Measurements from ENCODE around the gene HOXC9. TPM values are rescaled to one million over a fixed set of nuclear protein-coding genes. Genes with fewer than 3 reads are reported as not detected.

Gene HOXC9
- total RNA-seq, 1 experiment from 2014 or later = not detected

DNA sequence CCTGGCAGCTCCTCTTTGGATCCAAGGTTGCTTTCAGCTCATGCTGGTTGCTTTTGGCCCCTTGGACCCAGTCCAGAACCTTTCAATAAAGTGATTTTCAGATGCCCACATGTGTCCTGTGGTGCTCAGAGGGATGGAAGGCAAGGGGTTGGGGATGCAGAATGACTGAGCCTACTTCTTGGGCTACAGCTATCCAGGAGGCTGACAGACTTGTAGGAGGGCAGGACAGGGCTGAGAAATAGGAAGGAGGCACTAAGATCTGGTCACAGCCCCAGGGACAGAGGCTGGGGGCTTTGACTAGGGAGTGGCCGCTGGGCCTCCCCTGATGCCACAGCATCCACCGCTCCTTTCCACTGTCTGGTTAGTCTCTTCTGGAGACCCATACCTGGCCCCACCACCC lies 28.3 kb upstream of the HOXC9 start:
- peaks cover 100% of the 10 kb centered on the region for H3K27me3 Mint-ChIP-seq (ENCODE audit: low read depth)

More for the DNA sequence above, 28.3 kb upstream of the HOXC9 start:
- no CpG with 5 or more reads among the region's 2 CpGs for WGBS (ENCODE audit: extremely low coverage, insufficient read length, low lambda C conversion rate)
- H4K5ac ChIP-seq (ENCODE audit: insufficient read length, low read depth, low read length) = no peak overlapping the region
- H2AFZ ChIP-seq (ENCODE audit: low read length) = no peak overlapping the region
- H2AK5ac ChIP-seq (ENCODE audit: insufficient read length, low read length) = no peak overlapping the region
- no peak overlapping the region for H3K18ac ChIP-seq (ENCODE audit: insufficient read length, low read depth, low read length)
- Mint-ChIP-seq H3K4me1 (peaks cover 14 to 22% of the 10 kb centered on the region in 2 experiments), H3K9me3 (peaks cover 8% of the 10 kb centered on the region in 2 experiments; a peak in 4 of 5 replicates), H3K4me3 (no peak overlapping the region), H3K36me3 (ENCODE audit: insufficient read depth in 1 of 3, low read depth in 3 of 3) (peaks cover 0 to 8% (median 3%) of the 10 kb centered on the region in 3 experiments; a peak in 3 of 7 replicates), H3K27ac (no peak overlapping the region)
- H3K9me3 ChIP-seq (ENCODE audit: control insufficient read depth, low read depth, low read length) = no peaks in the 10 kb centered on the region
- no peak for DNase-seq
- H3K14ac ChIP-seq (ENCODE audit: insufficient read depth, low read length) = no peak overlapping the region
- H4K20me1 ChIP-seq (ENCODE audit: control insufficient read depth, insufficient read depth, insufficient read length) = no peaks in the 10 kb centered on the region
- no peaks in the 10 kb centered on the region for H3K79me2 ChIP-seq (ENCODE audit: insufficient read depth, low read length)
- H3K79me1 ChIP-seq (ENCODE audit: insufficient read depth, low read depth, low read length, poor library complexity, severe bottlenecking) = no peaks in the 10 kb centered on the region
- TF ChIP-seq, protein P1, sequence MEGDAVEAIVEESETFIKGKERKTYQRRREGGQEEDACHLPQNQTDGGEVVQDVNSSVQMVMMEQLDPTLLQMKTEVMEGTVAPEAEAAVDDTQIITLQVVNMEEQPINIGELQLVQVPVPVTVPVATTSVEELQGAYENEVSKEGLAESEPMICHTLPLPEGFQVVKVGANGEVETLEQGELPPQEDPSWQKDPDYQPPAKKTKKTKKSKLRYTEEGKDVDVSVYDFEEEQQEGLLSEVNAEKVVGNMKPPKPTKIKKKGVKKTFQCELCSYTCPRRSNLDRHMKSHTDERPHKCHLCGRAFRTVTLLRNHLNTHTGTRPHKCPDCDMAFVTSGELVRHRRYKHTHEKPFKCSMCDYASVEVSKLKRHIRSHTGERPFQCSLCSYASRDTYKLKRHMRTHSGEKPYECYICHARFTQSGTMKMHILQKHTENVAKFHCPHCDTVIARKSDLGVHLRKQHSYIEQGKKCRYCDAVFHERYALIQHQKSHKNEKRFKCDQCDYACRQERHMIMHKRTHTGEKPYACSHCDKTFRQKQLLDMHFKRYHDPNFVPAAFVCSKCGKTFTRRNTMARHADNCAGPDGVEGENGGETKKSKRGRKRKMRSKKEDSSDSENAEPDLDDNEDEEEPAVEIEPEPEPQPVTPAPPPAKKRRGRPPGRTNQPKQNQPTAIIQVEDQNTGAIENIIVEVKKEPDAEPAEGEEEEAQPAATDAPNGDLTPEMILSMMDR (conservative IDR thresholded peaks at IDR 0.05) = no peak
- H3K4me1 ChIP-seq (ENCODE audit: insufficient read depth, low read length) = no peaks in the 10 kb centered on the region
- no peak overlapping the region for H3K4me2 ChIP-seq (ENCODE audit: insufficient read depth, insufficient read length, low read length)
- no peak overlapping the region for H2BK15ac ChIP-seq (ENCODE audit: low read depth, low read length)
- no peak overlapping the region for H4K91ac ChIP-seq (ENCODE audit: insufficient read length, low read depth, low read length)
- H3K56ac ChIP-seq (ENCODE audit: insufficient read length, low read depth, low read length) = no peak overlapping the region
- H3K23me2 ChIP-seq (ENCODE audit: insufficient read length, low read depth, low read length, poor library complexity, severe bottlenecking) = no peaks in the 10 kb centered on the region
- no peak overlapping the region for H3K9ac ChIP-seq (ENCODE audit: extremely low read depth, insufficient read length, low read length)
- H4K8ac ChIP-seq (replicated peaks; ENCODE audit: insufficient read length, low read depth, low read length) = no peak overlapping the region
- no peak overlapping the region for H2BK20ac ChIP-seq (ENCODE audit: low read depth, low read length, poor library complexity, severe bottlenecking)
- no peak overlapping the region for H2BK5ac ChIP-seq (ENCODE audit: insufficient read length, low read length)
- H3K4ac ChIP-seq (ENCODE audit: low read depth, low read length) = no peak overlapping the region
- H3T11ph ChIP-seq (ENCODE audit: low read length) = no peak overlapping the region
- peaks cover 99% of the 10 kb centered on the region for H3K27me3 ChIP-seq (ENCODE audit: insufficient read depth, low read length)
- H3K23ac ChIP-seq (ENCODE audit: insufficient read length, low read depth, low read length) = no peak overlapping the region
- H2BK120ac ChIP-seq (ENCODE audit: low read depth, low read length, poor library complexity, severe bottlenecking) = no peak overlapping the region
- no peak overlapping the region for H2BK12ac ChIP-seq (ENCODE audit: insufficient read length, low read depth, low read length)
- H3K27ac ChIP-seq (ENCODE audit: insufficient read length, low read depth, low read length) = no peak overlapping the region
